Thoracic aorta (tissue), 2 donors: ENCODE measurements around the gene SIN3A. TPM values are rescaled to one million over a fixed set of nuclear protein-coding genes. Genes with fewer than 3 reads are reported as not detected.

Experiments used
- ATAC-seq: fragments of 150-250 bp; one replicate; pipeline ENCODE4 v1.8.0; 2017; ENCODE audit warnings: low read depth; ENCODE audit not compliant: insufficient number of reproducible peaks, low FRiP score
- DNase-seq: peaks from one replicate; pipeline ENCODE4 v3.0.0-alpha.2; 2020; ENCODE audit warnings: low spot score
- H3K27ac ChIP-seq, 2 donors: fragments of 200-600 bp; sonication (generic); 1 replicate in 1 of 2; 2 replicates in 1 of 2; pipeline ENCODE4 v1.5.1; 2016; ENCODE audit warnings: mild to moderate bottlenecking in 2 of 2, moderate library complexity in 2 of 2
- H3K27me3 ChIP-seq: fragments of 200-600 bp; sonication (generic); replicated peaks from 2 replicates; pipeline ENCODE4 v1.6.0; 2016; ENCODE audit warnings: mild to moderate bottlenecking; ENCODE audit not compliant: insufficient read depth
- H3K36me3 ChIP-seq: fragments of 200-600 bp; sonication (generic); one replicate; pipeline ENCODE4 v1.5.1; 2016
- H3K4me1 ChIP-seq, 2 donors: fragments of 200-600 bp; sonication (generic); 1 replicate in 1 of 2; 2 replicates in 1 of 2; pipeline versions ENCODE4 v1.5.1 to v1.6.0; 2016; ENCODE audit warnings: low read depth in 2 of 2, mild to moderate bottlenecking in 1 of 2; ENCODE audit not compliant: control insufficient read depth in 1 of 2
- H3K4me3 ChIP-seq: fragments of 200-600 bp; sonication (generic); 2 replicates; pipeline ENCODE4 v1.5.1; 2016; ENCODE audit warnings: mild to moderate bottlenecking
- H3K9me3 ChIP-seq: fragments of 200-600 bp; sonication (generic); 2 replicates; pipeline ENCODE4 v1.5.1; 2016
- CTCF ChIP-seq: fragments of 200-600 bp; sonication (generic); IDR thresholded peaks from one replicate; pipeline ENCODE4 v1.5.1; 2019; ENCODE audit warnings: antibody characterized with exemption
- total RNA-seq, 2 donors: library from RNA; depleted of rRNA; stranded (reverse); fragments of >200 nt; gene quantifications; one replicate each; pipeline versions ENCODE4 v1.1.0 to v1.2.3, GENCODE V29; 2016

The SIN3A gene
- total RNA-seq, 2 donors from 2014 or later: 34.0 to 52.5 TPM

GRCh38 chr15:75436881-75437280 is 14.6 kb downstream of the SIN3A start:
- Histone ChIP-seq H3K4me1 (peaks cover 0 to under 1% of the 10 kb centered on the region in 2 donors), H3K4me3 (no peak overlapping the region), H3K27me3 (no peaks in the 10 kb centered on the region), H3K36me3 (no peaks in the 10 kb centered on the region), H3K9me3 (no peaks in the 10 kb centered on the region), H3K27ac (no peak overlapping the region)
- DNase-seq: no peak
- no peak for TF ChIP-seq CTCF
- no peak for ATAC-seq

- H3K36me3 ChIP-seq: peaks cover 15% of the 10 kb centered on the region
- no peak for DNase-seq
- H3K27me3 ChIP-seq: no peaks in the 10 kb centered on the region
- ATAC-seq: no peak
- H3K4me3 ChIP-seq: no peak overlapping the region
- peaks cover 0 to 8% of the 10 kb centered on the region in 2 donors for H3K4me1 ChIP-seq
- H3K9me3 ChIP-seq: no peaks in the 10 kb centered on the region
- no peak overlapping the region for H3K27ac ChIP-seq
- no peak for TF ChIP-seq CTCF
Observed at GRCh38 chr15:75431682-75432081, 19.8 kb downstream of the SIN3A start.

DNA sequence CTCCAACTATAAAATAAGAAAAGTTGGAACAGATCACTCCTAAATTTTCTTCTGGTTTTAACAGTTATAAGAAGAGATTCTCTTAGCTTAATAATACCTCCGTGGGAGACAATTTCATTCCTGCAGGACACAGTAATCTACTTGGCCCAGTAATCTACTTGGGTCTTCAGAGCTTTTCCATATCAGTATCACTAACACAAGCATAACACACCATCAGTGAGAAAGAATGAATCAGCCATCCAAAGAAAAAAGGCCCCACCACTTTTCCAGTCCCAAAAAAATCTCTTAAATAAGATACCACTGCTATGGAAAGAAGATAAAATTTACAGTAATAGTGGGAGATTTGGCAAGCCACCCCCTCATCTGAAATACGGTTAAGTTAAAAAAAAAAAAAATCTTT is 20.2 kb downstream of the SIN3A start:
- no peaks in the 10 kb centered on the region for H3K9me3 ChIP-seq
- no peak overlapping the region for H3K4me3 ChIP-seq
- TF ChIP-seq CTCF: no peak
- peaks cover 0 to 8% of the 10 kb centered on the region in 2 donors for H3K4me1 ChIP-seq
- H3K27me3 ChIP-seq: no peaks in the 10 kb centered on the region
- ATAC-seq (no peak), DNase-seq (no peak)
- H3K27ac ChIP-seq: no peak overlapping the region
- peaks cover 15% of the 10 kb centered on the region for H3K36me3 ChIP-seq

- no peak for TF ChIP-seq CTCF
- H3K9me3 ChIP-seq: no peaks in the 10 kb centered on the region
- no peaks in the 10 kb centered on the region for H3K27me3 ChIP-seq
- ATAC-seq (no peak), DNase-seq (no peak)
- no peak overlapping the region for H3K4me3 ChIP-seq
- peaks cover 0 to 8% of the 10 kb centered on the region in 2 donors for H3K4me1 ChIP-seq
- H3K27ac ChIP-seq: no peak overlapping the region
- H3K36me3 ChIP-seq: peaks cover 15% of the 10 kb centered on the region
Observed at GRCh38 chr15:75430259-75430658, 21.2 kb downstream of the SIN3A start.

DNA sequence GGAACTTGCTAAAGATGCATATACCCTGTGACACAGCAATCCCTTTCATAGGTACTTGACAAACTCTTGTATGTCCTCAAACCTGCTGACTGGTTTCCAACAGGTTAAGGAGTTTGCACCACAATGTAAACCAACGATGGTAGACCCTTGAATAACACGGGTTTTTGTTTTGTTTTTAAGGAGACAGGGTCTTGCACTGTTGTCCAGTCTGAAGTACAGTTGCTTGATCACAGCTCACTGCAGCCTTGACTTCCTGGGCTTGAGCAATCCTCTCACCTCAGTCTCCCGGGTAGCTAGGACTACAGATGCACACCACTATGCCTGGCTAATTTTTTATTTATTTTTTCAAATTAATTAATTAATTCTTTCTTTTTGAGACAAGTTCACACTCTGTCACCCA is 23.3 kb downstream of the SIN3A start:
- Histone ChIP-seq H3K27ac (no peak overlapping the region), H3K9me3 (no peaks in the 10 kb centered on the region), H3K36me3 (peaks cover 15% of the 10 kb centered on the region), H3K4me3 (no peak overlapping the region), H3K4me1 (peaks cover 0 to 8% of the 10 kb centered on the region in 2 donors), H3K27me3 (no peaks in the 10 kb centered on the region)
- ATAC-seq: no peak
- TF ChIP-seq CTCF: no peak
- no peak for DNase-seq
